HG02973 (cell line): ENCODE data around the gene KIRREL3.

Source experiments
- ATAC-seq: cut with Tn5 transposase; IDR thresholded peaks from one replicate; pipeline ENCODE4 v1.9.1; 2021; ENCODE audit warnings: moderate library complexity; ENCODE audit not compliant: unreplicated experiment

The KIRREL3 gene

GRCh38 chr11:127000291-127000968 is at the start of gene KIRREL3:
Gene KIRREL3 (minus strand): TSS chr11:127000770.
- ATAC-seq: no peak

GRCh38 chr11:127050186-127050585 is 49.6 kb upstream of the KIRREL3 start:
- ATAC-seq: no peak

- ATAC-seq: no peak
Measured at GRCh38 chr11:127049486-127049885, 48.9 kb upstream of the KIRREL3 start.

GRCh38 chr11:127044535-127044934 is 44.0 kb upstream of the KIRREL3 start:
- no peak for ATAC-seq

- ATAC-seq: no peak
Measured at GRCh38 chr11:127042445-127042844, 41.9 kb upstream of the KIRREL3 start.

GRCh38 chr11:127039591-127039990 is 39.0 kb upstream of the KIRREL3 start:
- no peak for ATAC-seq

- ATAC-seq: no peak
Measured at GRCh38 chr11:127037596-127037995, 37.0 kb upstream of the KIRREL3 start.

GRCh38 chr11:127037001-127037400 is 36.4 kb upstream of the KIRREL3 start:
- no peak for ATAC-seq

- ATAC-seq: no peak
Measured at GRCh38 chr11:127035824-127036223, 35.3 kb upstream of the KIRREL3 start.

GRCh38 chr11:127034973-127035372 is 34.4 kb upstream of the KIRREL3 start:
- ATAC-seq: no peak

GRCh38 chr11:127028648-127029047 is 28.1 kb upstream of the KIRREL3 start:
- ATAC-seq: no peak

GRCh38 chr11:127027789-127028188 is 27.2 kb upstream of the KIRREL3 start:
- ATAC-seq: no peak

- ATAC-seq: no peak
Measured at GRCh38 chr11:127027000-127027399, 26.4 kb upstream of the KIRREL3 start.

- no peak for ATAC-seq
Measured at GRCh38 chr11:127023991-127024390, 23.4 kb upstream of the KIRREL3 start.

GRCh38 chr11:127018683-127019279 is 18.2 kb upstream of the KIRREL3 start:
- no peak for ATAC-seq

- ATAC-seq: no peak
Measured at GRCh38 chr11:127017482-127017881, 16.9 kb upstream of the KIRREL3 start.

GRCh38 chr11:127013550-127013949 is 13.0 kb upstream of the KIRREL3 start:
- no peak for ATAC-seq

GRCh38 chr11:127006311-127006710 is 5.7 kb upstream of the KIRREL3 start:
- ATAC-seq: no peak

- no peak for ATAC-seq
Measured at GRCh38 chr11:127003260-127003981, 2.9 kb upstream of the KIRREL3 start.

GRCh38 chr11:127002669-127003259 is 2.2 kb upstream of the KIRREL3 start:
- ATAC-seq: no peak

GRCh38 chr11:127000981-127001380 is 411 bp upstream of the KIRREL3 start:
- no peak for ATAC-seq

GRCh38 chr11:126999366-126999765 is 1.2 kb downstream of the KIRREL3 start:
- ATAC-seq: no peak
